GM19035 (cell line): Measurements from ENCODE around the gene TRIO.

Experiments
- ATAC-seq: cut with Tn5 transposase; IDR thresholded peaks from one replicate; pipeline ENCODE4 v1.9.1; 2021; ENCODE audit not compliant: unreplicated experiment

TRIO gene

DNA sequence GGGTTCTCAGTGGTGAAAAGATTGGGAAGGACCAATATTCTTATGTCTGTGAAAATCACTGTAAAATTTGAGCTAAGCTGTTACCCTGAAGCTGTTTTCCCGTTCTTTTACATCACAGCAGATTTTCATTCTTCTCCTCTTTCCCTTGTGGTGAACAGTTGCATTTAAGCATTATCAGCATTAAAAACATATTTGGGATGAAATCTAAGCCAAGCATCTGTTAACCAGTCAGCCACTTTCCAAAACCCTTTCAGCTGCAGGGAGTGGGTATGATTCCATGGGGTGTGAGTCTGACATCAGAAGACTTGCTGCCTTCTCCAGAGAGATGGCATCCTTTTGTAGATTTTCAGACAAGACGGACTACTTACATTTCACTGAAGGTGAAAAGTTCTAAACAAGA lies 97.2 kb downstream of the TRIO start:
- ATAC-seq, result no peak

DNA sequence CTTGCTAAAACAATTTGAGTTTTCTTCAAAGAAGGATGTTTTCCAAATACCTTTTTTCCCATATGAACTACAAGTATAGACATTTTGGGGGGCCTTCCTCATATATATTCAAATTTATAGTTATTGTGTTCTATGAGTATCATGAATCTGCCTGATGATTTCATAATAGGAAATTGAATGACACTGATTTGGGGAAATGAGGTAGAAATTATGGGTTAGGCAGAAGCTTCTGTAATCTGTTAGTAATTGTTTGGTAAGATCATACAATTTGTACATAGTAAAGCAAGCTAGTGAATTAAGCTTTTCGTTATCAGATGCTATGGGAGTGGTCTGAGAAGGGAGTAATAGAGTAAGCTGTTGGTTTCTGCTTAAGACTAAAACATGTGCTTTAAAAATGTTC lies 98.0 kb downstream of the TRIO start:
- ATAC-seq, result no peak

DNA sequence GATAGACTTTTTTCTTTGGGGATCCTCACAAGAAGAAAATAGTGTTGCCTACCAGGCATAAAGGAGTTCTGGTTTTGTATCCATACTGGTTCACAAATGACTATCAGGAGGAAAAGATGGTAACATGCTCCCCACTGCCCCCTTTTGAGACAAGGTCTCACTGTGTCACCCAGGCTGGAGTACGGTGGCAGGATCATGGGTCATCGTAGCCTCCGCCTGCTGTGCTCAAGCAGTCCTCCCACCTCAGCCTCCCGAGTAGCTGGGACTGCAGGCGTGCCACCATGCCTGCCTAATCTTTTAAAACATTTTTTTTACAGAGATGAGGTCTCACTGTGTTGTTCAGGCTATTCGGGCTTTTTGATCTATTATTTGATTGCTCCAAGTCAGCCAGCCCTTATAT lies 99.3 kb downstream of the TRIO start:
- ATAC-seq, result no peak

DNA sequence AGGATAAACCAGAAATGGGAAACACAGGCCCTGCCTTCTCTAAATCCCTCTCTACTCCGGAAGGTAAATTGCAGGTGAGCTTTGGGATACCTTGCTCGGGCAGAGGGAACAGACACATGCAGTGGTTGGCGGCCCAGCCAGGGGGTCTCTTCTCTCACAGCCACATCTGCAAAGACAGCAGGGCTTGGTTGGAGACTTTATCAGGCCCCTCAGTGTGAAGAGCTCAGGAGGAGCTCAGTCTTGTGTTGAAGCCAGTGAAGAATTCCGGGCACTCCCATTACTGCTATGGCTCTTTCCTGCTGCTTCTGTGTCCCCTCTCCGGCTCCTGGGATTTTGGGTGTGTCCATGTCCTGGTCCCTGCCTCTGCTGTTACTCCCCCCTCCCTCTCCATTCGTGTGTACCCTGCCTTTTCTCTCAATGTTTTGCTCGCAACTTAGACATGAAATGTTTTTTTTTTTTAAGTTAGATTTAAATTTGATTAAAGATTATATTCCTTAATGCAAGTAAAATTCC lies 99.8 kb downstream of the TRIO start:
- no peak for ATAC-seq

DNA sequence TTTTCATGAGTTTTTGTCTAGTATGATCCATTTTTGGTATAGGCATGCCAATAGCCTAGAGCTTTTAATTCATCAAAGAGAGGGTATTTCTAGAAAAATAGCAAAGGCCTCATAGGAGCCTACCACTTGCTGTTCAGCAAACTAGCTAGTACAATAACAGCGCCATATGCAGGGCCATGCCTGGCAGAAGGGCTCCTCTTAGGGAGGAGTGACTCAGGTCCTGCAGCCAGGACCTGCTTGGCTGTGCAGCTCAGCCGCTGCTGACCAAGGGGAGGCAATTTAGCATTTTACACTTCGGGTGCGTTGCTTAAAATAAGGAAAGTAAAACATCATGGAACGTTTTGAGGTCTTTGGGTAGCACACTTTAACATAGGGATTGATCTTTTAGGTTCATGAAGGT lies 100.6 kb downstream of the TRIO start:
- ATAC-seq, result no peak

DNA sequence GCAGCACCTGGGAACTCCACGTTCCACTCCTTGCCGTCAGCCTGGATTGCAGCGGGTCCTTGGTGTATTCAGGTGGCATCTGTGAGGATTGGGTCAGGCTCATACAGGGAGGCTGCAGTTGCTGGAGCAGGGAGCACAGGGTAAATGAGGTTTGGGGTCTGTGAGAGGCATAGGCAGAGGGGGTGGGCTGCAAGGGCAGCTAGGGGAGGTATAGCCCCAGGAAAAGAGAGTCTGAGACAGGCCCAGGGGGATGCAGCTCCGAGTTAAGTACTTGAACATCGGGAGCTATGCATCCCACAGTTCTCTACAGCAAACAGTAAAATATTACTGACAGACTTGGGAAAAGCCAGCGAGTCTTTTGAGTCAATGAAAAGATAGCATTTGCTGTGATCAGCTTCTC lies 101.6 kb downstream of the TRIO start:
- ATAC-seq, result no peak

DNA sequence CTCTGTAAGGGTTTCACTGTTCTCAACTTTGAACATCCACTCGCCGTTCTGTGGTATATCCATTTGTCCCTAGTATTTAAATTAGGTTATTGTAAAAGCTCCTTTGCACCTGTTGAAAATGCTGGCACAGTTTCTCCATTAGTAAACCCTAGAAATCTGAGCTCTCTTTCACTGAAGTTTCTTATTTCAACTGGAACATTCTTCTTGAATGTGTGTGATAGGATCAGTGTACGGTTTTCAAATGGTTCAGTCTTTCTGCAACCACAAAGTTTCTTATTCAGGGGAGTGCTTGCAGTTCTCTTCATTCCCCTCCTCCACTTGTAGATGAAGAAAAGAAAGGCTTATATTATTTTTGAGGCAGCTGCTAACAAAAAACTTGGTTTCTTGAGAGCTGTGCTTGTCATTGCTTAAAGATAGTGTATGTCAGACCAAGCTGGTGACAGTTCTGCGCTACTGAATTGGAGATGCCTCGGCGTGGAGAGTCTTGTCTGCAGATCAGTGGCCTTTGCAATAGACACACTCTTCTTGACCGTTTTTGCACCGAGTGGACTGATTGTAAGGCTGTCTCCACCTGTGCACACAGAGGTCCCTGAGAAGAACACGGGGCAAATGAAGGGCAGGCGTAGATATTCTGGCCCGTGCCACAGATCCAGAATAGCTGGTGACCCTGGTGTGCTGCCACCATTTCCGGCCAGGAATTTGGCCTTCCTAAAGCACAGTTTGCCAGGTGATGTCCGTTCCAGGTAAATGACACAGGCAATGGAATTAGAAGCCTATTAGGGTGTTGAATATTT lies 102.2 kb downstream of the TRIO start:
- ATAC-seq, result no peak

DNA sequence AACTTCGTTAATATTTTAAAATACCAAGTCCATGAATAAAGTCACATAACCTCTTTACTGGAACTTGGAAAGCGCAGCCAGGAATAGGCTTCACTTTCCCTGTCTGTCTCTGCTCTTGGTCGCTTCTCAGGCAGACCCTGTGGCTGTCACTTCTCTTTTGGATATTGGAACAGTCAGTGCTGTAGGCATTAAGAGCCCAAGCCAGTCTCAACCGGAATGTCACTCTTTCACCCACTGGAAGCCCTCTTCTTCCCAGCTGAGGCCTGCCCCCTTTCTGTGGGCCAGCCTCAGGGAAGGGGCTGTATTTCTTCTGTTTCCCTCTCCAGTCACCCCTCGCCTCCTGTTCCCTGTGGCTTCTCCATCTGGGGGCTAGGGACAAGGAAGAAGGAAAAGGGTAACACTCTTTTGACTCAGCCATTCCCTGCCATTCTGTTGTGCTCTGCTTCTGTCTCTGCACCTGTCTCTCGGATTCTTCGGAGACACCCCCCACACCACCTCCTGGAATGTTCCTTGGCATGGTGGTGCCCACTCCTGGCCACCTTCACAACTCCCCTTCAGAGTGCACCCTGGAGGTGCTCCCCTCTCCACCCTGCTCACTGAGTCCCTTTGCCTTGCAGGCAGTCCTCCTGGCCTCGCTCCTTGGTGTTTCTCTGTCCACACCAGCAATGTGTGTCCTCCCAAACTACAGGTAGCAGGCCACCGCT lies 103.4 kb downstream of the TRIO start:
- ATAC-seq, result no peak

DNA sequence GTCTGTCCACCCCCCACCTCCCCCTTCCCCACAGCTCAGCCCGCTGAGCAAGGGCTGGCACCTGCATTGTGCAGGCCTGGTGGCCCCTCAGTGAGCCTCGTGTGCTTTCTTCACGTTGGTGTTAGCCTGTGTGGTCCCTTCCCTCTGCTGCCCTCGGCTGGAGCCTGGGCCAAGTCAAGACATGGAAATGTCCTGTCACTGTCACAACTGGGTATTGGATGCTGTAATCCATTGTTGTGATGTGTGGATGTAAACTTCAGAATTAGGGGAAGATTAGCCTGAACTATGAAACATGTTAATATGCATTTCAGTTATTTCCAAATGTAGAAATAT lies 103.9 kb downstream of the TRIO start:
- ATAC-seq, result no peak

DNA sequence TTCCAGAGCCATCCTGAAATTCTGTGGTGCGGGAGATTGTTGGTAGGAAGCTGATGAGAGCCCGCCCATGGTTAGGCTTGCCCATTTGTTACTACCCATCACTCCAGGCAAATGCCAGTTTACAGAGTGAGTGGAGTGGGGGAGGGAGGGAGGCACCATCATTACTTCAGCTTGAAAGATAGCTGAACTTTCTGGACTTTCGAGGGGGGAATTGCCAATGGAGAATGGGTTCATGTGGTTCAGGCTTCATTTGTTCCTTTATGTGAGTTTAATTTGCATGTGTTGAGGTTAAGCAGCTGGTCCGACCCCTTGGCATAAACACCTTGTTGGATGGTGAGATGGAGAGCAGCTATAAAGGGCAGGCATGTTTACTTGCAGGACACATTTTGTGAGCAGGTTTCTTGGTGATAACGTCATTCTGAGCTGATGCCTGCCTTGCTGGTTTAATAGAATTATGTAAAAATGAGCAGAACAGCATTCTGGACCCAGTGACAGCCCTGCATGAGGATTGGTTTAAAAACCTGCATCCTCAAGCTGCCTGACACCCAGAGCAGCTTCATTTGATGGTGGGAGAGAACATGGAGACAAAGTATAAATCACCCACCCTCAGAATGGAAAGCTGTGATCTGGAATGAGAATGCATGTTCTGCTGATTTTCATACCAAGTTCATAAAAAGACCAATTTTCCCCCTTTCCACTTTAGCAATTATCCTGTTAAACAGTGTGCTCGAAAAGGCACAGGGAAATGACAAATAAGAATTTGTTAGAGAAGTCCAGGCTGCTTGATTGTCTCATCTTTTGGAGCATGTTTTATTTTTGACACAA lies 106.3 kb downstream of the TRIO start:
- ATAC-seq, result no peak

DNA sequence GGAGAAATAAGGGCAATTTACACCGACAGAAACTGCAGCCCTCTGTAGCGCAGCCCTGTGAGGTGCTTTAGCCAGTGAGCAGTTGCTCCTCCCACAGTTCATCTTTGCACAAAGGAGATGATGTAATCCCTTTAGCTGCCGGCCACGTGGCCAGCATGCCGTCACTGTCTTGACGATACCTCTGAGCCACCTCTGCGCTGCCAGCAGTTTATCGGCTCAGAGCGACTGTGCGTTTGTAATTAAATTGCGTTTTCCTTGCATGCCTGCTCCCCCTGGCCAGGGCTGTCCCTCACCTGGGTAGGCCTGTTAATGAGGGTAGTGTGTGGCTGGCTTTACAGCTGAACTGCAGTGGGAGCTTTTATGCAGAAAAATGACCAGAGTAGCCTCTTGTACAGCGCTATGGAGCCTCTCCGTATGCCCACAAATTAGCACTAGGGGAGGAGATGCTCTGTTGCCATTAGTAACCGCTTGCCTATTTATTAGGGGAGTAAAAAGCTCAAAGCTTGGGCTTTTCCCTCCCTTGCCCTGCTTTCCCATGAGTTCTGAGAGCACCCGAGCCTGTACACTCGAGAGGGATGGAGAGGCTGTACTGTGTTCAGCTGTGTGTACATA lies 107.0 kb downstream of the TRIO start:
- no peak for ATAC-seq

DNA sequence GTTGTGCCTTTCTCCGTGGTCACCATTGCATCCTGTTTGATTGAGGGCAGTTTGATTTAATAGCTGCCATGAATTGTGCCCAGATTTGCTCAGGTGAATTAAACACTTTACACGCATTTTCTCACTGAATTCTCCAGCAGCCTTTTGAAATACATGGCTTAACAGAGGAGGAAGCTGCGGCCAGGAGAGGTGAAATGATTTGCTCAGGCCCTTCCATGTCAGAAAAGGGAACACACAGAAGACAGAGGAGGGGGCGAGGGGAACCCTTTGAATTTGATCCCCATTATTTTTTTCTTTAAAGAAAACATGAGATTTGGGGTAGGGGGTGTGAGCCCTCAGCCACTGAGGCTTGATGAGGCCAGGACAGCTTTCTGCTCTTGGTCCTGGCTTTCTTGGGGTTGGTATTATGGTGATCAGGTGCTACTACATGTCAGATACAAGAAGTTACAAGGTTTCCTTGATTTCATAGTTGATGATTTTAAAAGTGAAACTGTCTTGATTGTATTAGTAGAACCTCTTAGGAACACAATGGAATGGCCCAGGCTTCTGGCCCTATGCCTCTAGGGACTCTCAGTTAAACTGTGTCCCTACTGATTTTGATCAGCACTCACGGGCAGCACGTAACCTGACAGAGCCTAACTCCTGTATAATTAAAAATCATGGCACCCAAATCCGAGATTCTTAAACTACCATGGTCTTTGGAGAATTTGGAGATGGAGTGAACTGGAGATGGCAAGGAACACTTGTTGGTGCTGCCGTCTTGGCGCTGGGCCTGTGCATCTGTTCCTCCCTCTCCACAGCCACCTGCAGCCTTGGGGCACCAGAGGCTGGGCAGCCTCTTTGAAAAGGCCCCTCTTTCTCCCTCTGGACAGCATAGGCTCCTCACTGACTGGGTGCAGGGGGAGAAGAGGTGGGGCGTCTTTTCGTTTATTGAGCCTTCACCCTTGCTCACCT lies 107.9 kb downstream of the TRIO start:
- peak; percentile 15 for ATAC-seq

DNA sequence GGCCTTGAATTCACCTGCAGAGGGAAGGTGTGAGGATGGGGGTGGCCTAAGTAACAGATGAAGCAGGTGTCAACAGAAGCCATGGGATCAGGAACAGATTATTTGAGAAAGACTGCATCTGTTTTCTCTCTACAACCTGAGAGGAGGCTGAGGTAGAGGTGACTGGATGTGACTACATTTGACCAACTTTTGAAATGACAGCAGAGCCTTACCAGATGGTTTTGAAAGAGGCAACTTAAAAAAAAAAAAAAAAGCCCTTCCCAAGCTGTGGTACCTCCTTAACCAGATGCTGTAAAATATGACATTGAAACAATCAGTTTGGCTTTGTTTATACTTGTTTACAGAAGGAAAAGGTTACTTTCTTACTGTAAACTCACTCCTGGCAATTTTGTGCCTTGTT lies 108.6 kb downstream of the TRIO start:
- ATAC-seq, result peak; percentile 47

DNA sequence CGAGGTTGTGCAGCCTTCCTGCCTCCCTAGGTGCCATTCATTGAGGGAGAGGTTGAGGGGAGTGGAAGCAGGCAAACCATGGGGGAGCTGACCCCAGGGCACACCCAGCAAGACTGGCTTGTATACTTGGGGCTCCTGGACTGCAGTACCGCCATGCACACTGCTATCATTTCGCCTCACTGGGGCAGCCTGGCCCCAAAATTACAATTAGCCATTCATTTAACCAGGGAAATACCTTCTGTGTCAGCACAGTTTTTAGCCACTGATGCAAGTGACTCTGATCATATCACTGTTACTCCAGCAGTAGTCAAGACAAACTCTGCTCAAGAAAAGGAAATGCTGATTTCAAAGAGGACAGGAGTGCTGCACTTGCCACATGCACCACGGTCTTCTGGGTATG lies 109.7 kb downstream of the TRIO start:
- ATAC-seq, result no peak

DNA sequence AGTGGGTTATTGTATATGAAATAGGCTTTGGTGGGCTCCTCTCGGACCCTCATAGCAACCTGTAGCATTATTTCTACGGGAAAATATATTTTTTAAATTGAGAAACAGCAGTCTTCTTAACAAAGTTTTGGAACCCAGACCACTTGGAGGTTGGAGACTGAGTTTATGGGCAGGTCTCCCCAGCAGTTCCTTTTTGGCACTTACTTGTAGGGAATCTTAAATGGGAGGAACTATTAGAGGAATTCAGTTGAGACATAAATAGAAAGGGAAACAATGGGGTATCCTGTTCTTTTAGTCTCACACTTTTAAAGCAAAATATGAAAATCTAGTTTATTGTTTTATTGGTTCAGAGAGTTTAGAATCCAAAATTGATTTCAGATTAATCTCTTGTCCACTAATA lies 111.5 kb downstream of the TRIO start:
- ATAC-seq, result no peak

DNA sequence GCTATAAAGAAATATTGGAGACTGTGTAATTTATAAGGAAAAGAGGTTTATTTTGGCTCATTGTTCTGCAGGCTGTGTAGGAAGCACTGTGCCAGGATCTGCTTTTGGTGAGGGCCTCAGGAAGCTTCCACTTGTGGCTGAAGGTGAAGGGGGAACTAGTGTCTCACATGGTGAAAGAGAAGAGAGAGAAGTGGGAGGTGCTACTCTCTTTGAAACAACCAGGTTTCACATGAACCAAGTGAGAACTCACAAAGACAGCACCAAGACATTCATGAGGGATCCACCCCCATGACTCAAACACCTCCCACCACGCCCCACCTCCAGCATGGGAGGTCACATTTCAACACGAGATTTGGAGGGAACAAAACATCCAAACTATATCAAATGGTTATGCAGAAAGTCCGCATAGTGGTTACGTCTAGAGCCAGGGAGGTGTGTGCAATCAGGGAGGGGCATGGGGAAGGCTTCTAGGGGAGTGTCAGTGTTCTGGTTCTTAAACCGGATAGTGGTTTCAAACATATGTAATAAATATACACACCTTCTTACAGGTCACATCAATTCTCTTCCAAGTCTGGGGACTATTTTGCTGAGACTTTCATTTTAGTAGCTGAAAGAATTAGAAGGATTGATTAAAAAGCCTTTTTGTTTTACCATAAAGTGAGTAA lies 113.0 kb downstream of the TRIO start:
- no peak for ATAC-seq

DNA sequence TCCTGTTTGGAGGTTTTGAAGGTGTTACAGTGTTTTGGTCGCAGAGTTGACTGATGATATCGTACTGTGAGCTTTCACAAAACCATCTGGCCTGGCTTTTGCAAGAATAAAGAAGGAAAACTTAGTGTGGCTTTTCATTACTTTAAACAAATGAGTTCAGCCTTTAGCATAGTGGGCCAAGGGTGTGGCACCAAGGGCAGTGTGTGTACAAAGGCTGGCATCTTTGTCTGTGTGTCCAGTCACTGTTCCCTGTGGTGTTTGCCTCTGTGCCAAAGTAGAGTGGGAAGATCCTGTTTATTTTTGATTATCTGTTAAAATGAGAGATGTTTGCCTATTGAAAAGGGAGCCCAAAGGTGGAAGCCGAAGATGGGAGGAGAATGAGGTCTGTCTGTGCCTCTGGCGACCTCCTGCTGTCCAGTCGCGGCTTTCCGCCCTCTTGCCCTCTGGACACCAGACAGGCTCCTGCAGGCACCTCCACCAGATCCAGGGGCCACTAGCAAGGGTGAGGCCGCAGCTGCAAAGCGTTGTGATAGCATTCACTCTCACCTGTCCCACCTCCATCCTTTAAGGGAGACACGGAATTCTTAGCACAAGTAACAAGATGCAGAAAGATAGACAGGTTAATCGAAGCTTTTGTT lies 113.7 kb downstream of the TRIO start:
- no peak for ATAC-seq

DNA sequence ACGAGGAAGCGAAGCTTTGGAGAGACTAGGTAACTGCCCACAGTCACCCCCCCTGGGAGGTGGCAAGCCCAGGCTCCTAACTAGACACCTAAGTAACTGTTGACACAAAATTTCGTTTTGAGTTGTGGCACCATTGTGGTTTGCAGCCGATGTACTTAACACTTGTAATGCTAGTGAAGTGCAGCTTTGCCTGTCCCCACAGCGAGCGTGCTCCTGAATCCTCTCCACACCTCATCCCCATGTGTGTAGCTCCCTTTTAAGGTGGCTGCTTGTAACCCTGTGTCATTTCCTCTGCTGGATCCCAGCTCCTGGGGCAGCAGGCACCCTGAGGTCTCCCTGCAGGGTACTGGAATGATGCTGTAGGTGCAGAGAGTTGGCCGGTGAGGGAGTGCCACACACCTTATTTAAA lies 114.9 kb downstream of the TRIO start:
- peak; percentile 69 for ATAC-seq

DNA sequence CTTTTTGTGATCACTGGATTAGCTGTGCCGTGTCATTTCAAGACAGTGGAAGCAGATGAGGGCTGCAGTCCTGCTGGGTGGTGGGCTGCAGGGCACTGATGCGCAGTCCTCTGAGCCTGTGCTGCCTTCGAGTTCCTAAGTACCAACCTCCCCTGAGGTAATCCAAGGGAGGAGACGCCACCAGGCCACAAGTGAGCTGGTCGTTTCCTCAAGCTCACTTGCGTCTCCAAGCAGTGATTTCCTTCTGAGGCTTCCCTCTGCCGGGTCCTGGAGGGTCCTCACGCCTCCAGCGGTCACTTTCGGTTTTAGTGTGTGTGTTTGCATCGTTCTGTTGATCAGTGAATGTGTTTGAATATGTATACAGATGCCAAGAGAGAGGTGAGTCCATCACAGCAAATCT lies 115.7 kb downstream of the TRIO start:
- peak; percentile 49 for ATAC-seq
